Measurements from ENCODE around the gene IL34.
A peak's percentile ranks its signal among the peaks of the same experiment; 100 is the strongest.
"Not testable (repeated sequence)": the region's sequence is repeated elsewhere in the genome, so short reads cannot be mapped to it uniquely, and the experiment has no call there.

The IL34 gene

GRCh38 chr16:70632273-70632672 is 14.1 kb upstream of the IL34 start:
- DNase-seq (ENCODE audit: low spot score) = no peak

GRCh38 chr16:70633617-70634016 is 12.7 kb upstream of the IL34 start:
- not testable (repeated sequence) for DNase-seq (ENCODE audit: low spot score)

- no peak for DNase-seq (ENCODE audit: low spot score)
Measured at GRCh38 chr16:70634861-70635260, 11.5 kb upstream of the IL34 start.

- peak; percentile 72 for DNase-seq (ENCODE audit: low spot score)
Measured at GRCh38 chr16:70635336-70636016, 10.9 kb upstream of the IL34 start.

- DNase-seq (ENCODE audit: low spot score) = no peak
Measured at GRCh38 chr16:70638814-70639792, 7.3 kb upstream of the IL34 start.

GRCh38 chr16:70642633-70643032 is 3.7 kb upstream of the IL34 start:
- no peak for DNase-seq (ENCODE audit: low spot score)

GRCh38 chr16:70643264-70643663 is 3.1 kb upstream of the IL34 start:
- DNase-seq (ENCODE audit: low spot score) = not testable (repeated sequence)

- no peak for DNase-seq (ENCODE audit: low spot score)
Measured at GRCh38 chr16:70644763-70645597, 1.4 kb upstream of the IL34 start.

- no peak for DNase-seq (ENCODE audit: low spot score)
Measured at GRCh38 chr16:70647441-70648359, 1.3 kb downstream of the IL34 start.

GRCh38 chr16:70648606-70649005 is 2.2 kb downstream of the IL34 start:
- no peak for DNase-seq (ENCODE audit: low spot score)

- DNase-seq (ENCODE audit: low spot score) = no peak
Measured at GRCh38 chr16:70649300-70649699, 2.9 kb downstream of the IL34 start.

GRCh38 chr16:70650216-70650615 is 3.9 kb downstream of the IL34 start:
- no peak for DNase-seq (ENCODE audit: low spot score)

GRCh38 chr16:70651524-70651923 is 5.2 kb downstream of the IL34 start:
- no peak for DNase-seq (ENCODE audit: low spot score)

GRCh38 chr16:70652322-70652721 is 6.0 kb downstream of the IL34 start:
- DNase-seq (ENCODE audit: low spot score) = no peak

- no peak for DNase-seq (ENCODE audit: low spot score)
Measured at GRCh38 chr16:70653406-70653805, 7.0 kb downstream of the IL34 start.

GRCh38 chr16:70653809-70654771 is 7.7 kb downstream of the IL34 start:
- DNase-seq (ENCODE audit: low spot score) = peak; percentile 75

GRCh38 chr16:70656065-70656711 is 9.8 kb downstream of the IL34 start:
- no peak for DNase-seq (ENCODE audit: low spot score)

- no peak for DNase-seq (ENCODE audit: low spot score)
Measured at GRCh38 chr16:70656712-70657263, 10.4 kb downstream of the IL34 start.

GRCh38 chr16:70657956-70658355 is 11.6 kb downstream of the IL34 start:
- no peak for DNase-seq (ENCODE audit: low spot score)
